ENCODE data around the gene SRRM5. TPM values are rescaled to one million over a fixed set of nuclear protein-coding genes. Genes with fewer than 3 reads are reported as not detected.

SRRM5 gene
- total RNA-seq, 1 experiment from 2014 or later = 0.62 TPM

- ChIA-PET POLR2A (ENCODE audit: low non-redundant PET) (interaction anchor here (0.6 kb wide), 1 partner anchor 1723 kb away, joined by 12 read pairs; no protein-coding TSS in a partner anchor), CTCF (no interaction called here)
- H3K27ac ChIP-seq (ENCODE audit: low read depth, low read length, poor library complexity, severe bottlenecking) = no peak overlapping the region
- H3K36me3 ChIP-seq (ENCODE audit: insufficient read depth, low read length, poor library complexity, severe bottlenecking) = peaks cover 9% of the 10 kb centered on the region
- intact Hi-C loops (cut with micrococcal nuclease; ENCODE audit: unreplicated experiment) = loop anchor here (10.0 kb wide), 1 partner anchor 129 kb away; the partner anchor contains the start of gene ZNF575
- H3K4me1 ChIP-seq (ENCODE audit: insufficient read depth, low read length, poor library complexity, severe bottlenecking) = peaks cover 6% of the 10 kb centered on the region
- no peak overlapping the region for H3K4me3 ChIP-seq (ENCODE audit: low read depth, low read length, poor library complexity, severe bottlenecking)
- H3K27me3 ChIP-seq (replicated peaks; ENCODE audit: insufficient read depth, low read depth, low read length, poor library complexity) = no peaks in the 10 kb centered on the region
- no peak for DNase-seq (ENCODE audit: low spot score)
- BruUV-seq (replicated peaks) = no TSS peak
- H3K9me3 ChIP-seq (ENCODE audit: low read depth, low read length, poor library complexity, severe bottlenecking) = no peaks in the 10 kb centered on the region
- TF ChIP-seq CTCF (conservative IDR thresholded peaks at IDR 0.05; ENCODE audit: low read depth, low read length) (no peak), EZH2 (IDR thresholded peaks at IDR 0.05; ENCODE audit: borderline replicate concordance, low read depth, low read length, poor library complexity, severe bottlenecking) (no peak)
These were observed 52.1 kb downstream of the SRRM5 start for GRCh38 chr19:43664018-43664417.

Other genes starting within 250 kb of the SRRM5 start
- gene TEX101, start 197.2 kb upstream of the SRRM5 start, total RNA-seq (2021) = not detected in 2 replicates
- gene LYPD3, start 146.5 kb upstream of the SRRM5 start, total RNA-seq (2021) = 0.21 and 0.31 TPM in 2 replicates
- gene PHLDB3, start 107.3 kb upstream of the SRRM5 start, total RNA-seq (2021) = 9.0 and 11.2 TPM in 2 replicates
- gene ETHE1, start 84.9 kb upstream of the SRRM5 start, total RNA-seq (2021) = 8.8 and 15.3 TPM in 2 replicates
- gene ZNF575, start 78.9 kb upstream of the SRRM5 start, total RNA-seq (2021) = 2.8 and 3.1 TPM in 2 replicates
- 69.4 and 86.0 TPM in 2 replicates for gene XRCC1, start 36.6 kb upstream of the SRRM5 start, total RNA-seq (2021)
- 14.3 and 15.6 TPM in 2 replicates for gene PINLYP, start 36.3 kb upstream of the SRRM5 start, total RNA-seq (2021)
- 34.1 and 37.7 TPM in 2 replicates for gene IRGQ, start 16.0 kb upstream of the SRRM5 start, total RNA-seq (2021)
- gene ZNF576, start 15.5 kb upstream of the SRRM5 start, total RNA-seq (2021) = 19.2 and 20.3 TPM in 2 replicates
- gene ZNF428, start 7.5 kb downstream of the SRRM5 start, total RNA-seq (2021) = 65.7 and 72.4 TPM in 2 replicates
- gene CADM4, start 27.8 kb downstream of the SRRM5 start, total RNA-seq (2021) = 28.7 and 35.2 TPM in 2 replicates
- gene PLAUR, start 58.1 kb downstream of the SRRM5 start, total RNA-seq (2021) = 40.1 and 45.4 TPM in 2 replicates
- not detected in 2 replicates for gene IRGC, start 104.0 kb downstream of the SRRM5 start, total RNA-seq (2021)
- gene SMG9, start 142.9 kb downstream of the SRRM5 start, total RNA-seq (2021) = 78.8 and 90.6 TPM in 2 replicates
- gene KCNN4, start 168.9 kb downstream of the SRRM5 start, total RNA-seq (2021) = 0.20 TPM in 1 of 2 replicates, not detected in the other
- not detected in 2 replicates for gene LYPD5, start 190.4 kb downstream of the SRRM5 start, total RNA-seq (2021)
- 9.4 and 9.7 TPM in 2 replicates for gene ZNF283, start 215.2 kb downstream of the SRRM5 start, total RNA-seq (2021)